NCI-H226 (cell line): ENCODE data around the gene FBXO33.
"Not testable (repeated sequence)": the region's sequence is repeated elsewhere in the genome, so short reads cannot be mapped to it uniquely, and the experiment has no call there.

Experiments used
- DNase-seq: peaks from one replicate; pipeline ENCODE4 v3.0.0-alpha.2; 2015

FBXO33 gene

DNA sequence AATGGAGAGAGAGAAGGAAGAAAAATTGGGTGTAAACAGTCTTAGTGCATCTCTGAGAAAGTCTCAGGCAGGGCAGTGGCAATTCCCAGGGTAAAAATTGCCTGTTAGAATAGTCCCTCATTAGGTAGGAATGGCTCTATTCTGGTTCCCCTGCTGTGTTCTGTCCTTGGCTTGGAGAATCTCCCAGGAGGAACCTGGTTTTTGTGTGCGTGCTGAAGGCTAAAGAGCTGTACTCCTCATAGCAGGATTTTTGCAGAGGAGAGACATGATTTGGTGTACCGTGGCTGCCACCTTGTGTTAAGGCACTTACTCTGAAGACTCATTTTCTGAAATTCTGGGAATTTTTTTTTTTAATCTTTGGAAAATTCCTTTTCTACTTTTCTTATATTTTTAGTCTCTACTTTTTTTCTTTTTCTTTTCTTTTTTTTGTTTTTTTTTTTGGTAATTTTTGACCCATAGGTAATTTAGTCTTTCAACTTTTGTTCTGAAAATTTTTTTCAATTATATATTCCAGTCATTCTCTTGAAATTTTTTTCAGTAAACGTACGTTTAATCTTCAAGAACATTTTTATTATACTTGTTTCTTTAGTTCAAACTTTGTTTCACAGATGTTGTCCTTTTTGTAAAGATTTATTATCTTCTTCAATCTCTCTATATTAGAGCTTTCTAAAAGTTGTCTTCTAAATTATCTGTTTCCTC, 63.8 kb downstream of the FBXO33 start:
- DNase-seq: peak; percentile 36

DNA sequence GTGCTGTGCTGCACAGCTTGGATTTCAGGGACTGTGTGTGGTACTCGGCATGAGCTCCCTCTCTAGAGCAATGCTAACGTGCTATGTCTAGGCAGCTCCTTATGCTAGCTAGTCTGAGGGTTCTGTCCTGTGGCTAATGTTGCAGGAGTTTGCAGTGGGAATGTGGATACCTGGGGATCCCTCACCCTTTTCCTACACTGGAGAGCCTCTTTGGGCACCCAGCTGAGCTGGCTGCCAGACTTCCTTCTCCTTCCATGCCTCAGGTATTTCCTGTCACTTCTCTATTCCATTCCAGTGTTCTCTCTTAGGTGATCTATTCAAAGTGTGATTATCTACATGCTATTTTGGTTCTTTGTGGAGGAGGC, 64.9 kb downstream of the FBXO33 start:
- DNase-seq: no peak

DNA sequence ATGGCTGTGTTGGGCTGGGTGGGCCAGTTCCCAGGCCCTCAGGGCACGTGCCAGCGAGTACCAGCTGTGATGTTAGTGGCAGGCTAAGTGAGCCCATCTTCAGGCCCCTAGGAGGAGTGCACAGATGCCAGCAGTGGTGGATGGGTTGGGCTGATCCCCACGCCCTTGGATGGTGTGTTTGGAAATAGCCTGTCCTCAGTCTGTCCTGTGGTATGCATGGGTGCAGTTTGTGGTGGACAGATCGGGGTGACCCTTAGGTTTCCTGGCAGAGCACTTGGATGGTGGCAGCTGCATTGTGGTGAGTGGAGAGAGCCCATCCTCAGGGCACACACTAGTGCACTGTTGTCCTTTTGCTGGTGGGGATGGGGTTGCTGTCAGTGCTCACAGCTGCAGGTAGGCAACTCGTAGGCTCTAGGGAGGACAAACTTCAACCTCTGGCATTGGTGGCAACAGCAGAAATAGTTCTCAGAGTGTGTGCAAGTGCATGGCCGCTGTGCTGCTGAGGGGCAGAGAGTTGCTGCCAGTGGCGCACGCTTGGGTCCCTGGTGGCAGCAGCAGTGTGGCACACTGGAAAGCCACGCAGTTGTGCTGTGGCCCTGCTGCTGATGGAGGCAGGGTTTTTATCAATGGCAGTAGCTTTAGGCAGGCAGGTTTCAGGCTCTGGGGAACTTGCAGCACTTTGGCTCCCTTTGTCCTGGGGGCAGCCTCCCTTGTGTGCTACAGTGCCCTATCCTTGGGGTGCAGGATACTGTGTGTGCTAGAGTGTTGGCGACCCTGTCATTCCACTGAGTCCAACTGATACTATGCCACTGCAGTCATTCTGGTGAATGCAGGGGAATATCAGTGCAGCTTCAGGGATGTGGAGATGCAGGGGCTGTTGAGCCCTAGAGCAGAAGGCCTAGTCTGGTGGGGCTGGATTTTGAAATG, 65.5 kb downstream of the FBXO33 start:
- DNase-seq: no peak

DNA sequence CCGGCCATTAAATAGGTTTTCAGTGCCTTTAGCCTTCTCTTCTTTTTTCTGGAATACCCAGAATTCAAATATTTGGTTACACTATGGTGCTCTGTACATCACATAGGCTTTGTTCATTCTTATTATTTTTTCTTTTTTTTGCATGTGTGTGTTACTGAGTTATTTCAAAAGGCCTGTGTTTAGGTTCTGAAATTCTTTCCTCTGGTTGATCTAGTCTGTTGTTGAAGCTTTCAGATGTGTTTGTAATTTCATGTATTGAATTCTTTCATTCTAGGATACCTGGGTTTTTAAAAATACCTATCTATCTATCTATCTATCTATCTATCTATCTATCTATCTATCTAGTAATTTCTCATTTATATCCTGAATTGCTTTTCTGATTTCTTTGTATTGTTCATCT, 66.9 kb downstream of the FBXO33 start:
- no peak for DNase-seq

DNA sequence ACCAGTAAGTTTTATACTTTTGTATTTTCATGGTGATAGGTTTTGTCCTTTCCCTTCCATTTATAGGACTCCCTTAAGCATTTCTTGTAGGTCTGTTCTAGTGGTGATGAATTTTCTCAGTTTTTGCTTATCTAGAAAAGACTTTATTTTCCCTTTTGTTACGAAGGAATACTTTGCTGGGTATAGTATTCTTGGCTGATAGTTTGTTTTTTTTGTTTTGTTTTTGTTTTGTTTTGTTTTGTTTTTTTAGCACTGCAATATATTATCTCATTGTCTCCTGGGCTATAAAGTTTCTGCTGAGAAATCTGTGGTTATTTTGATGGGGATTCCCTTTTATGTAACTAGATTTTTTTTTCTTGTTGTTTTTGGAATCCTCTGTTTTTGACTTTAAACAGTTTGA, 67.7 kb downstream of the FBXO33 start:
- DNase-seq: no peak

DNA sequence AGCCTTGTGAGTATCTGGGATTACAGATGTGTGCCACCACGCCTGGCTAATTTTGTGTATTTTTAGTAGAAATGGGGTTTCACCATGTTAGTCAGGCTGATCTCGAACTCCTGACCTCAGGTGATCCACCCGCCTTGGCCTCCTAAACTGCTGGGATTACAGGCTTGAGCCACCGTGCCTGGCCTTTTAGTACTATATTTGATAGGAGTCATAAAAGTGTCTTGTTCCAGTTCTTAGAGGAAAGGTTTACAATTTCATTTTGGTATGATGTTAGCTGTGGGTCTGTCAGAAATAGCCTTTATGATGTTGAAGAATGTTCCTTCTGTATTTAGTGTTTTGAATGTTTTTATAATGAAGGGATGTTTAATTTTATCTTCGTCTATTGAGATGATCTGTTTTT, 70.7 kb downstream of the FBXO33 start:
- not testable (repeated sequence) for DNase-seq

DNA sequence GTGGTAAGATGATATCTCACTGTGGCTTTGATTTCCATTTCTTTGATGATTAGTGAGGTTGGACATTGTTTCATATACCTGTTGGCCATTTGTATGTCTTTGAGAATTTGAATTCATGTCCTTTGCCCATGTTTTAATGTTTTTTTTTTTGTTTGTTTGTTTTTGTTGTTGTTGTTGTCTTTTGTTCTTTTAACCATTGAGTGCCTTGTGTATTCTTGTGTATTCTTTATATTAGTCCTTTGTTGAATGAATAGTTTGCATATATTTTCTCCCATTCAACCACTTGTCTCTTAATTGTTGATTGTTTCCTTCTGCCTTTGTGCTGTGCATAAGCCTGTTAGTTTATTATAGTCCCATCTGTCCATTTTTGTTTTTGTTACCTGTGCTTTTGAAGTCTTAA, 71.9 kb downstream of the FBXO33 start:
- DNase-seq: no peak

DNA sequence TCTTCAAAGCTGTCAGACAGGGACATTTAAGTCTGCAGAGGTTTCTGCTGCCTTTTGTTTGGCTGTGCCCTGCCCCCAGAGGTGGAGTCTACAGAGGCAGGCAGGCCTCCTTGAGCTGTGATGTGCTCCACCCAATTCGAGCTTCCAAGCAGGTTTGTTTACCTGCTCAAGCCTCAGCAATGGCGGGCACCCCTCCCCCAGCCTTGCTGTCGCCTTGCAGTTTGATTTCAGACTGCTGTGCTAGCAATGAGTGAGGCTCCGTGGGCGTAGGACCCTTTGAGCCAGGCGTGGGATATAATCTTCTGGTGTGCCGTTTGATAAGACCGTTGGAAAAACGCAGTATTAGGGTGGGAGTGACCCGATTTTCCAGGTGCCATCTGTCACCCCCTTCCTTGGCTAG, 73.2 kb downstream of the FBXO33 start:
- DNase-seq: not testable (repeated sequence)

DNA sequence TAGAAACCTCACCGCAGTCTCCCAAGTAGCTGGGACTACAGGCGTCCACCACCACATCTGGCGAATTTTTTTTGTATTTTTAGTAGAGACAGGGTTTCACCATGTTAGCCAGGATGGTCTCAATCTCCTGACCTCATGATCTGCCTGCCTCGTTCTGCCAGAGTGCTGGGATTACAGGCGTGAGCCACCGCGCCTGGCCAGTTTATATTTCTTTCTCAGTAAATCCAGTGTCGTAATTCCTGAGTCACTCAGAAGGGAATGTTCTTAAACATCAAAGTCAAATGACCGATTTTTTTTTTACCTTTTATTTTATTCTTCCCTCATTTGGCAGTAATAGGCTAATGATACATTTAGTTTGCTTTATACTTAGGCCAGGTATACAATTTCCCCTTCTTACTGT, 80.5 kb downstream of the FBXO33 start:
- DNase-seq: peak; percentile 16

DNA sequence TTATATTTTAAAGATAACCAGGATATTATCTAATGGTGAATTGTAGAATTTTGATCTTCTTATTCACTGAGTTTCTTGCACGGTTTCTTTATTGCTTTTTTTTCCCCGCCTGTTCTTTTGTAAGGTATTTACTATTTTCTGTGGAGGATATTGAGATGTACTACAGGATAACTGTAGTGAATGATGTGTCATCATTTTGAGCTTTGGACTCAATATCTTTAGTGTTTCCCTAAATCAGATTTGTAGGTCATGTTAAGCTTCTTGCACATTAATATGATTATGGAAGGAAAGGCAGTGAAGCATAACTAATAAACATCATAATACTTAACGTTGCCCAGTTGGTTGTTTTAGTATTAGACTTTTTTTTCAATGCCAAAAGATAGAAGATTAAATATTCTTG, 81.4 kb downstream of the FBXO33 start:
- DNase-seq: no peak
